NCI-H82 treated with DMSO at 0.1 percent for 48 hours (cell line): ENCODE data around the gene CSK.

Experiments
- DNase-seq: peaks from one replicate; lab custom pipeline; 2025; ENCODE audit not compliant: unreplicated experiment; lab: John Stamatoyannopoulos, UW

CSK gene

DNA sequence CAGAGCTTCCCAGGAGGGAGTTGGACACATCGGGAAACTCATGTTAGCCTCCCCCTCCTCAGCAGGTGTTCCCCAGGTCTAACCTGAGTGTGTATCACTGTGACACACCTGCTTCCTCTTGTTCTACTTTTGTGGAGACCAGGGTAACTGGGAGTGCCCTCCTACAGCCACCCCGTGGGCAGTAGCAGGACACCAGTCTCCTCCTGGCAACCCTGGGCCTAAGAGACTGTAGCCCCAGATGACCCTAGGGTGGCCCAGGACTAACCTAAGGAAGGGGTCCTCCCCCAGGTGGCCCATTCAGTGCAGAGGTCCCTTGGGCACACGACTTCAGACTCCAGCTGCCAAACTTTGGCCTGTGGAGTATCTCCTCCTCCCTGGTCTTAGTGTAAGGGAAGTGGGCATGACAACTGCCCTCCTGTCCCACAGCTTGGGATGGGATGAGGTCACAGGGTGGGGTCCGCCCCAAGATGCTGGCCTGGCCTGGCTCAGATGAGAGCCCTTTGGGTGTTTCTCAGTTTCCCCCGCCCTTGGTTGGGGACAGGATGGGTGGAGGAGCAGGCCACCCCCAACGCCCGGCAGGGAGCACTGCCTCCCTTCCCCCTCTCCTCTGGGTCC, 4.8 kb downstream of the CSK start:
- DNase-seq: no peak

GRCh38 chr15:74787251-74788041, 5.6 kb downstream of the CSK start:
- peak; percentile 9 for DNase-seq

DNA sequence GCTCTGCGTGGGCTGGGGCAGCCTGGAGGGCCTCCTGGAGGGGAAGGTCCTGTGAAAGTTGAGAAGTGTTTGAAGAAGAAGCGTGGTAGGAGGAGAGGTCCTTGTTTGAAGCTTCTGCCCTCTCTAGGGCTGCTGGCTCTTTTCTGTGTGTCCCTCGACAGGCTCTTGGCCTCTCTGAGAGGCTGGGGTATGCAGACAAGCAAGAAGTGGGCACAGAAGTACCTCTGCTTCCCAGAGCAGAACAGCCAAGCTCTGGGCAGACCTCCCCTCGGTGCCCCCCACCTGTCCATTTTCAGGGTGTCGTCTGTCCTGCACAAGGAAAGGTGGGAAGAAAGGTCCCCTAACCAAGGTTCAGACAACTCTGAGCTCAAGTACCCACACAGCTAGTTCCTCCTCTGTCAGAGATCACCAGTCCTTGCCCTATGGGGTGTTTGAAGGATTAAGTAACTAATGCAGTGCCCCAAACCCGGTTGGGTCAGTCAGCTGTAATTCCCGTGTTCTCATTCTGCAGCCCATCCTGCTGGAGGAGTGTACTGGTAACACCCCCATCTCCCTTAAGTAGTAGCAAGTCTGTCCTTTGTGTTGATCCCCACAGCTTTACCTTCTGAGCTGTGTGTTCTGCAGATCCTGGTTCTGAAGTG, 6.3 kb downstream of the CSK start:
- no peak for DNase-seq

DNA sequence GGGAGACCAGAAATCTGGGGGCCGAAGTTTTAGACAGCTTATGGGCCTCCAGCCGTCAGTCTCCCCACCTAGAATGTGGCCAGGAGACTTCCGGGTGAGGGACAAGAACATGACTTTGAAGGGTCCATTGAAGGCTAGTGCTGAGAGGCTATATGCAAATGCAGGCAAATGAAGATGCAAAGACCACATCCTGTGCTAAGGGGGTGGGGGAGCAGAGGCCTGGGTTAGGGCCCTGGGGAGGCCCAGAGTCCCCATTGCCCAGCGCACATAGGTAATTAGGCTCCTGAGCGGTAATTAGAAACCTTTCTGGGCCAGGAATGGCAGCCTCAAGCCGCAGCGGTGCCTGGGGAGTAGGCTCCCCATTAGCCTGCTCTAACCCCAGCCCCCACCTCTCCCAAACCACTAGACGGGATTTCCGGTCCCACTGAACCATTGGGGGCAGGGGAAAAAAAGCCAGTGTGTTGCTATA, 6.8 kb downstream of the CSK start:
- no peak for DNase-seq

- DNase-seq: no peak
Measured at GRCh38 chr15:74789171-74789631, 7.3 kb downstream of the CSK start.

- no peak for DNase-seq
Measured at GRCh38 chr15:74789741-74790079, 7.8 kb downstream of the CSK start.

DNA sequence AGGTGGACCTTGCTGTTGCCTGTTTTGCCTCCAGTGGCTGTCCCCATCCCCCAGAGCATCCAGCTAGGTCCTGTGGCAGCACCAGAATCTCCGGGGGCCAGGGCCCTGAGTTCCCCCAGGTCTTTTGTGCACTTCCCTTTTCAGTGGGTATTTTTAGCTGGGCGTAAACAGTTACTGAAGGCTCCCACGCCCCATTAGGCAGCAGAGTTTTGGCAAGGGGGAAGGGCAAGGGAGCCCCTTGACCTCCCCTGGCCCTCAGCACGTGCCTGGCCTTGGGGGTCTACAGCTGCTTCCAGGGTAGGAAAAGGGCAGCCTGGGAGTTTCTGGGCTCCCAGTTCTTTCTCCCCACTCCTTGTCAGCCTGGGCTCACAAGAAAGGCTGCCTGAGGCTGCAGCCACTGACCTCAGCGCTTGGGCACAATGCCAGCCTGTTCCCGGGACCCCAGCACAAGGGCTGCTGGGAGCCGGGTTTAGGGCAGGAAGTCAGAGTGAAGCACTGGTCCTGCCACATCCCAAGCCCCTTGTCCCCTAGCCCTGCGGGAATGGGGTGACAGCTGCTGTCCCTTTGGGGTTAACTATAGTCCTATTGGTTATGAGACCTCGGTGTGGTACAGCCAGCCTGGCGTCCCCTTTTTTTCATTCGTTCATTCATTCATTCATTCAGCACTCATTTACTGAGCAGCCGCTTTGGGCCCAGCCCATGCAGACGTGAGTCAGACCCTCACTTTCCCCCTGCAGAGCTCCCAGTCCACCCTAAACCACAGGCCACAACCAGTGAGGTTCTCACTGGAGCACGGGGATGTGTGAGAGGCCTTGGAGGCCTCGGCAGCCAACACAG, 8.4 kb downstream of the CSK start:
- no peak for DNase-seq

- no peak for DNase-seq
Measured at GRCh38 chr15:74791007-74791406, 9.1 kb downstream of the CSK start.

GRCh38 chr15:74791667-74792066, 9.8 kb downstream of the CSK start:
- no peak for DNase-seq

GRCh38 chr15:74792227-74793016, 10.5 kb downstream of the CSK start:
- DNase-seq: no peak

DNA sequence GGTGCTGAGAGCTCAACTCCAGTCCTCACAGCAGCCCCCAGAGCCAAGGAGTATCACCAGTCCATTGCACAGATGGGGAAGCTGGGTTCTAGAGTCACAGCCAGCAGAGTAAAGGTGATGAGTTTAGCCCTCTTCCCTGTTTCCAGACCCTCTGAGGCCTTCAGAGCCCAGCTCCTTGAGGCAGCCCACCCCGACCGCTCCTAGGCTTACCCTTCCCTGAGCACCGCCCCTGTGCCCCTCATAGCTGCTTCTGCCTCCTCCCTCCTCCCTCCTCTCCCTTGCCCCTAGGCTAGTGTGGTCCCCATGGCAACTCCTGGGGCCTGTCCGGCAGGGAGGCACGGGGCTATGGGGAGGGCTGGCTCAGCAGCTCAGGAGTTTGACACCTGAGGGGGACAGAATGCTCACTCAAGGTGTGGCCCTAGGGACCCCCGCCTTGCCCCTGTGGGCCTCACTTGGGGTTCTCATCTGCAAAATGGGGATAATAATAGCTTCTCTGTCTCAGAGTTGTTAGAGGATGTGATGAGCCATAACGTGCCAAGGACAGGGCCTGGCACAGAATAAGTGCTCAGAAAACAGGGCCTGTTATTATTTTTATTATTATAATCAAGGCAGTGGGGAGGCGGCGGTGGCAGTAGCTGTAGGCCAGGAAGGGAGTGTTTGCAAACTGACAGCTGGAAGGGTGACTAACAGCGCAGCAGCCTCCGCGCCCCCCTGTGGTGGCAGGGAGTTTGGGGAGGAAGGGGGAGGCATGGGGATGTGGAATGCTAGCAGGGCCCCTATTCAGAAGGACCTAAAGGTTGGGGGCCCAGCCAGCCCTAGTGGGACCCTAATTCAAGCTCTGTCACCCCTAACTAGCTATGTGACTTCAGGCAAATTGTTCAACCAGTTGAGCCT, 11.5 kb downstream of the CSK start:
- no peak for DNase-seq

GRCh38 chr15:74794248-74794969, 12.5 kb downstream of the CSK start:
- no peak for DNase-seq

- DNase-seq: no peak
Measured at GRCh38 chr15:74794970-74795349, 13.1 kb downstream of the CSK start.

DNA sequence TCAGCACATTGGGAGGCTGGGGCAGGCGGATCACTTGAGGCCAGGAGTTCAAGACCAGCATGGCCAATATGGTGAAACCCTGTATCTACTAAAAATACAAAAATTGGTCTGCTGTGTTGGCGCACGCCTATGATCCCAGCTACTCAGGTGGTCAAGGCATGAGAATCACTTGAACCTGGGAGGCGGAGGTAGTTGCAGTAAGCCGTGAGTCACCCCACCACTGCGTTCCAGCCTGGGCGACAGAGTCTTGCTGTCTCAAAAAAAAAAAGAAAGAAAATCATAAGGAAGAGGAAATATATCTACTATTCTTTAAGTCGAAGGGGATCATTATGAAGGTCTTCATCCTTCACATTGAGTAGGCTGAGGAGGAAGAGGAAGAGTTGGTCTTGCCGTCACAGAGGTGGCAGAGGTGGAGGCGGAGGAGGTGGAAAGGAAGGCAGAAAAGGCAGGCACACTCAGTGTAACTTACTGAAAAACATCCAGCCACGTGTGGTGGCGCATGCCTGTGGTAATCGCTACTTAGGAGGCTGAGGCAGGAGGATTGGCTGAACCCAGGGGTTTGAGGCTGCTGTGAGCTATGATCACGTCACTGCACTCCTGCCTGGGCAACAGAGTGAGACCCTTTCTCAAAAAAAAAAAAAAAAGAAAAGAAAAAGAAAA, 14.2 kb downstream of the CSK start:
- DNase-seq: no peak

DNA sequence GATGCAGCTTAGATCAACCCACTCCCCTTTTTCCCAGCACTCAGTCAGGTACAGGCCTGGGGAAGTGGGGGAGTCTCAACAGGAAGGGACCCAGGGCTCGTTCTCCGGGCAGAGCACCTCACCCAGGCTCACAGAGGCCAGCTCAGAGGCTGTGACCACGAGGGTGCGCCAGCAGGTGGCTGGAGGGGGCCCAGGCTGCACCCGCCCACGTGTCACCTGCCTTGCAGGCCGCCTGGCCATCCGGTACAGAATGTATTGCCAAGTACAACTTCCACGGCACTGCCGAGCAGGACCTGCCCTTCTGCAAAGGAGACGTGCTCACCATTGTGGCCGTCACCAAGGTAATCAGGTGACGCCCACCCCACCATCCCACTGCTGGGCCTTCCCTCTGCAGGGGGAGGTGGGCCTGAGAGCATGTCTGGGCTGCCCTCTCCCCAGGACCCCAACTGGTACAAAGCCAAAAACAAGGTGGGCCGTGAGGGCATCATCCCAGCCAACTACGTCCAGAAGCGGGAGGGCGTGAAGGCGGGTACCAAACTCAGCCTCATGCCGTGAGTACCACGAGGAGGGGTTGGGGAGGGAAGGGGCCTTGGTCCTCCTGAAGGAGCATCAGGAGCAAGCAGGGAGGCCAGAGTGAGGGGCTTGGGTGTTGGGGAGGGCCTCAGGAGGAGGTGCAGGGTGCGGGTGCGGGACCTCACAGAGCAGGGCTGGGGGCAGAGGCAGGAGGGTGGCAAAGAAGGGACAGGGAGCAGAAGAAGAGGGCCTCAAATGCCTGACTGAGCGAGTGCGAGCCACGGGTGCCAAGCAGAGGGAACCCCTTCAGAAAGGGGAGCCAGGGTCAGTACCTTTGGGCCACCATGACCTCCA, 16.7 kb downstream of the CSK start:
- no peak for DNase-seq

DNA sequence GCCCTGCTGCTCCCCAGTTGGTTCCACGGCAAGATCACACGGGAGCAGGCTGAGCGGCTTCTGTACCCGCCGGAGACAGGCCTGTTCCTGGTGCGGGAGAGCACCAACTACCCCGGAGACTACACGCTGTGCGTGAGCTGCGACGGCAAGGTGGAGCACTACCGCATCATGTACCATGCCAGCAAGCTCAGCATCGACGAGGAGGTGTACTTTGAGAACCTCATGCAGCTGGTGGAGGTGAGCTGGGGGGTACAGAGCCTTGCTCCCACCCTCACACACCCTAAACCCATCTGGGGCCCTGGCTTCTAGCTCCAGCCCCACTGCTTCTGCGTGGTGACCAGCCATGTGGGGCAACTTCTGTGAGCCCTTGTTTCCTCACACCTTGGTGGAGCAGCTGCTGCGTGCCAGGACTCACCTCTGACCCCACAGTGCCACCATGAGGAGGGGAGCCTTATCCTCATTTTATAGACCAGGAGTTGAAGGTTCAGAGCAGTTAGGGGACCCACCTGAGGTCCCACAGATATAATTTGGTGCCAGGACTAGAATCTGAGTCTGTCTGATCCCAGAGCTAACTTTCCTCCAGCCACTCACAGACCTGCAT, 17.5 kb downstream of the CSK start:
- DNase-seq: no peak
